Sigmoid colon (tissue), 7 donors: ENCODE data around the gene ARTN. TPM values are rescaled to one million over a fixed set of nuclear protein-coding genes. Genes with fewer than 3 reads are reported as not detected.

Experiments
- DNase-seq: peaks from one replicate; pipeline ENCODE4 v3.0.0-alpha.2; 2019
- H3K27ac ChIP-seq, 4 donors: fragments of 200-600 bp; sonication (generic); one replicate each; pipeline ENCODE4 v1.5.1; 2016 to 2019; ENCODE audit warnings: mild to moderate bottlenecking in 1 of 4
- H3K27me3 ChIP-seq, 3 donors: fragments of 200-600 bp; sonication (generic); one replicate each; pipeline ENCODE4 v1.5.1; 2019; ENCODE audit warnings: mild to moderate bottlenecking in 1 of 3
- H3K36me3 ChIP-seq, 4 donors: fragments of 200-600 bp; sonication (generic); one replicate each; pipeline ENCODE4 v1.5.1; 2016 to 2019
- H3K4me1 ChIP-seq, 4 donors: fragments of 200-600 bp; sonication (generic); one replicate each; pipeline ENCODE4 v1.5.1; 2017 to 2019
- H3K4me3 ChIP-seq, 4 donors: fragments of 200-600 bp; sonication (generic); one replicate each; pipeline ENCODE4 v1.5.1; 2017 to 2019; ENCODE audit warnings: mild to moderate bottlenecking in 2 of 4, moderate library complexity in 1 of 4
- H3K9me3 ChIP-seq, 4 donors: fragments of 200-600 bp in 3 of 4; sonication (generic) in 3 of 4; one replicate each; pipeline versions ENCODE4 v1.5.1 to v1.6.1; 2013 to 2019
- EP300 ChIP-seq, 4 donors: sonication (generic); formaldehyde crosslinking; IDR thresholded peaks; one replicate each; pipeline ENCODE4 v1.6.1; 2017; ENCODE audit warnings: antibody characterized with exemption in 4 of 4
- POLR2A ChIP-seq, 2 donors: fragments of 450-650 bp; IDR thresholded peaks; one replicate each; pipeline ENCODE4 v1.6.1; 2016; ENCODE audit warnings: antibody characterized with exemption in 2 of 2, mild to moderate bottlenecking in 2 of 2, moderate library complexity in 2 of 2
- POLR2AphosphoS5 ChIP-seq, 4 donors: sonication (generic); formaldehyde crosslinking; IDR thresholded peaks; one replicate each; pipeline ENCODE4 v1.6.1; 2017; ENCODE audit warnings: antibody characterized with exemption in 4 of 4
- WGBS, 2 donors: extraction: QIAGEN DNeasy Blood & Tissue Kit; methylation state at CpG; one replicate each; pipeline ENCODE4 v1.1.7; 2013; 5-methylcytosine and 5-hydroxymethylcytosine counted together
- intact Hi-C: fragments of 100-400 bp; cut with DNase I; formaldehyde crosslinking; loops from one replicate; pipeline ENCODE4 v1.15.1; 2023
- polyA plus RNA-seq, 3 donors: library from polyadenylated mRNA; stranded (reverse); fragments of 200-250 nt; gene quantifications; one replicate each; pipeline ENCODE4 v1.2.3, GENCODE V29; 2013
- total RNA-seq, 4 donors: library from RNA; depleted of rRNA; stranded (reverse); fragments of >200 nt; gene quantifications; one replicate each; pipeline ENCODE4 v1.1.0, GENCODE V29; 2016
- TF ChIP-seq, protein P1 (sequence below), 4 experiments: fragments of 450-650 bp in 3 of 4; fragments of 200-600 bp in 1 of 4; IDR thresholded peaks; one replicate each; pipeline ENCODE4 v1.5.1; 2016 to 2019; ENCODE audit warnings: antibody characterized with exemption in 4 of 4, mild to moderate bottlenecking in 3 of 4, moderate library complexity in 2 of 4
- donor health status: healthy with polysubstance abuse.
- donor health status: Bipolar disorder and iron deficiency.
- donor health status: healthy.

Gene ARTN
- total and polyA plus RNA-seq, 7 donors: 0.99 to 8.1 (median 2.4) TPM; not detected in 2

DNA sequence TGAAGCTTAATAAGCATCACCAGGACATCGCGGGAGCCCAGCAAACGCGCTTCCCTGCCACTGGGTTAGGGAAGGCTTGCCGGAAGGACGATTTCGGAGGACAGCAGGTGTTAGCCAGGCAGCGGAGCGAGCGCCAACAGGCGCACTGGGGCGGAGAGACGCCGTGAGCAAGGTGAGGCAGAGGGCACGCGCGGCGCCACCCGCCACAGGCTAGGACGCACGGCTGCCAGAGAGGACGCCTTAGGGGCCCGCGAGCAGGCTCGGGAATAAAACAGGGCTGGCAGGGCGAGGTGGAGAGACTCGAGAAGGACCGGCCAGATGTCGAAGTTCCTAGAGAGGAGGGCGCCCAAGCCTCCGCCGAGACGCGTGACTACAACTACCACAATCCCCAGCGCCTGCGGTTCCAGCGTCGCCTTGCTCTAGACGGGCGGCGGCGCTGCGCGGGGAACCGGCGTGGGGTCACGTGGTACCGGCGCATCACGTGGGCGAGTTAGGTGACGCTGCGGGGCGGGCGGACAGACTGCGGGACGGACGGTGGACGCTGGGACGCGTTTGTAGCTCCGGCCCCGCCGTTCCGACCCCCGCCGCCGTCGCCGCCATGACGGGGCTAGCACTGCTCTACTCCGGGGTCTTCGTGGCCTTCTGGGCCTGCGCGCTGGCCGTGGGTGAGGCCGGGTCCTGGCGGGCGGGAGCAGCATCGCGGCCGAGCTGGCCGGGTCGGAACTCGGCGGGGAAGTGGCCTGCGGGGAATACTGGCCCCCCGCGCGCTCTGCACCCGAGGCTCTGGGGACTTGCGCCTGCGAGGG is 41.0 kb downstream of the ARTN start, which contains the start of gene ATP6V0B:
ATP6V0B (plus strand) TSS at position 518 of the 806 bp plus-strand sequence; CDS start at position 599, 81 bp downstream.
- Histone ChIP-seq H3K27me3 (no peaks in the 10 kb centered on the region), H3K27ac (peak within 1 kb of the TSS; percentile 91 to 97 (median 96)), H3K36me3 (peaks cover 0 to 31% (median 18%) of the 10 kb centered on the region in 4 donors), H3K4me3 (peak within 1 kb of the TSS; percentile 82 to 94 (median 90)), H3K9me3 (no peaks in the 10 kb centered on the region), H3K4me1 (peaks cover 0 to 65% (median 45%) of the 10 kb centered on the region in 4 donors)
- TF ChIP-seq POLR2AphosphoS5 (IDR thresholded peaks at IDR 0.05): peak; percentile 95 to 99 (median 98)
- peak in 1 of 4 donors; percentile 71 for TF ChIP-seq EP300 (IDR thresholded peaks at IDR 0.05)
- TF ChIP-seq POLR2A (IDR thresholded peaks at IDR 0.05): peak; percentile 88 to 95
- TF ChIP-seq, protein P1, sequence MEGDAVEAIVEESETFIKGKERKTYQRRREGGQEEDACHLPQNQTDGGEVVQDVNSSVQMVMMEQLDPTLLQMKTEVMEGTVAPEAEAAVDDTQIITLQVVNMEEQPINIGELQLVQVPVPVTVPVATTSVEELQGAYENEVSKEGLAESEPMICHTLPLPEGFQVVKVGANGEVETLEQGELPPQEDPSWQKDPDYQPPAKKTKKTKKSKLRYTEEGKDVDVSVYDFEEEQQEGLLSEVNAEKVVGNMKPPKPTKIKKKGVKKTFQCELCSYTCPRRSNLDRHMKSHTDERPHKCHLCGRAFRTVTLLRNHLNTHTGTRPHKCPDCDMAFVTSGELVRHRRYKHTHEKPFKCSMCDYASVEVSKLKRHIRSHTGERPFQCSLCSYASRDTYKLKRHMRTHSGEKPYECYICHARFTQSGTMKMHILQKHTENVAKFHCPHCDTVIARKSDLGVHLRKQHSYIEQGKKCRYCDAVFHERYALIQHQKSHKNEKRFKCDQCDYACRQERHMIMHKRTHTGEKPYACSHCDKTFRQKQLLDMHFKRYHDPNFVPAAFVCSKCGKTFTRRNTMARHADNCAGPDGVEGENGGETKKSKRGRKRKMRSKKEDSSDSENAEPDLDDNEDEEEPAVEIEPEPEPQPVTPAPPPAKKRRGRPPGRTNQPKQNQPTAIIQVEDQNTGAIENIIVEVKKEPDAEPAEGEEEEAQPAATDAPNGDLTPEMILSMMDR (IDR thresholded peaks at IDR 0.05): peak; percentile 5 to 38 (median 32)
- intact Hi-C loops: no loop called here
- DNase-seq: peak; percentile 98
- WGBS, 2 donors: 0% methylated on average over 93 of the region's 93 CpGs

DNA sequence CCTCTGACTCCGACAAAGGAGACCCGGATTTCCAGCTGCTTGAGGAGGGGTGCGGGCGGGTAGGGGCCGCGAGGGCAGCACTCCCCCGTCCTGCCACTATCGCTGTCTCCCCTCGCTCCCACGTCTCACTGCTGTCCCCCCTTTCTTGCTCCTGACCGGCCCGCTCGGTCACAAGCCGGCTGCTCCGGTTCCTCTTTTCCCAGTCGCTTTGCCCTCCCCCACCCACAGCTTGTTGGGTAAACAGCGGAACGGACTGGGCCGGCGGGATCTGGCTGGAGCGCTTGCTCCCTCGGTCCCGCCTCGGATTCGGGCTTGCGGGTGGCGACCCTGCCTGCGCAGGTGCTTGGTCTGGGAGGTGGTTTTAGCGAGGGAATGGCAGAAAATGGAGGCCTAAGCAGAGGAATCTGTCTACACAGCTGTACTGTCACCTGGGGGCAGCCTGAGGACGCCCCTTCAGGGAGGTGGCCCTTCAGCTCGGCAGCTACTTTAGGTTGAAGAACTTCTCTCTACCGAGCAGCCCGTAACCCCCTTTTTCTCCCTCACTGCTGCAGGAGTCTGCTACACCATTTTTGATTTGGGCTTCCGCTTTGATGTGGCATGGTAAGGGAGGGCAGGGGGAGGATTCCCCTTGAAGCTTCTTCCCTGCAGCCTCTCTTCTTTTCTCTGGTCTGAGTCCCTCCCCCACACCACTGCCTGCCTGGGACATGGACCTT is 41.8 kb downstream of the ARTN start:
- WGBS, 2 donors: 1 to 2% methylated on average over 34 of the region's 34 CpGs
- Histone ChIP-seq H3K27ac (peak overlapping the region; percentile 91 to 97 (median 96)), H3K27me3 (no peaks in the 10 kb centered on the region), H3K4me1 (peaks cover 0 to 70% (median 49%) of the 10 kb centered on the region in 4 donors), H3K36me3 (peaks cover 0 to 31% (median 18%) of the 10 kb centered on the region in 4 donors), H3K4me3 (peak overlapping the region; percentile 82 to 94 (median 90)), H3K9me3 (no peaks in the 10 kb centered on the region)
- no peak for TF ChIP-seq EP300 (IDR thresholded peaks at IDR 0.05)
- DNase-seq: peak; percentile 85
- intact Hi-C loops: no loop called here

DNA sequence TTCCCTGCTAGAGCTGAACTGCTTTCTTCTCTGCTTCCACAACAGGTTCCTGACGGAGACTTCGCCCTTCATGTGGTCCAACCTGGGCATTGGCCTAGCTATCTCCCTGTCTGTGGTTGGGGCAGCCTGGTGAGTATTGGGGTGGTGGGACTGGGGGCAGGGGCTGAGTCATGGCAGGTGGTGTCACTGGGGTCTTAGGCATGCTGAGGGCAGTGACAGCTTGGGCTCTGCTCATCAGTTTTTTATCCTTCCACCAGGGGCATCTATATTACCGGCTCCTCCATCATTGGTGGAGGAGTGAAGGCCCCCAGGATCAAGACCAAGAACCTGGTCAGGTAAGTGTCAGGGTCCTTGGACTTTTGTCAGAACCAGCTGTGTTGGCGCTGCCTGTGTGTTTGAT is 42.4 kb downstream of the ARTN start:
- H3K27ac ChIP-seq: peak overlapping the region in 3 of 4 donors; percentile 91 to 96 (median 96)
- peaks cover 0 to 70% (median 49%) of the 10 kb centered on the region in 4 donors for H3K4me1 ChIP-seq
- no peak for DNase-seq

DNA sequence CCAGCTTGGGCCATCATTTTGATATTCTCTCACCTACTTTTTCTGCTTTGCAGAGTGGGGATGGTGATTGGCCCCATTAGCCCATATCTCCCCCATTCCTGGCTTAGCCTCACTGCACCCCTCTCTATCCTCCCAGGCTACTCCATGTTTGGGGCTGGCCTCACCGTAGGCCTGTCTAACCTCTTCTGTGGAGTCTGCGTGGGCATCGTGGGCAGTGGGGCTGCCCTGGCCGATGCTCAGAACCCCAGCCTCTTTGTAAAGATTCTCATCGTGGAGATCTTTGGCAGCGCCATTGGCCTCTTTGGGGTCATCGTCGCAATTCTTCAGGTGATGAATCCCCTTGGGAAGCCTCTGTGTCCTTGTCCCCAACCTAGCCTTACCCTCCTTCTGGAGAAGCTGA is 43.3 kb downstream of the ARTN start:
- no peaks in the 10 kb centered on the region for H3K27me3 ChIP-seq
- H3K27ac ChIP-seq: no peak overlapping the region
- no peak for DNase-seq
- peaks cover 0 to 31% (median 16%) of the 10 kb centered on the region in 4 donors for H3K36me3 ChIP-seq
- TF ChIP-seq POLR2AphosphoS5 (IDR thresholded peaks at IDR 0.05) (no peak), POLR2A (IDR thresholded peaks at IDR 0.05) (no peak), EP300 (IDR thresholded peaks at IDR 0.05) (no peak)
- TF ChIP-seq, protein P1 (IDR thresholded peaks at IDR 0.05): no peak
- H3K9me3 ChIP-seq: no peaks in the 10 kb centered on the region
- H3K4me3 ChIP-seq: no peak overlapping the region
- intact Hi-C loops: no loop called here
- 93 to 95% methylated on average over 8 of the region's 8 CpGs for WGBS, 2 donors
- peaks cover 0 to 63% (median 52%) of the 10 kb centered on the region in 4 donors for H3K4me1 ChIP-seq

More for the DNA sequence above, 42.4 kb downstream of the ARTN start:
- peaks cover 0 to 31% (median 18%) of the 10 kb centered on the region in 4 donors for H3K36me3 ChIP-seq
- TF ChIP-seq EP300 (IDR thresholded peaks at IDR 0.05): no peak
- TF ChIP-seq POLR2A (IDR thresholded peaks at IDR 0.05): no peak
- TF ChIP-seq, protein P1 (IDR thresholded peaks at IDR 0.05): no peak
- TF ChIP-seq POLR2AphosphoS5 (IDR thresholded peaks at IDR 0.05): no peak
- WGBS, 2 donors: 78 to 84% methylated on average over 4 of the region's 4 CpGs
- H3K27me3 ChIP-seq: no peaks in the 10 kb centered on the region
- H3K4me3 ChIP-seq: peak overlapping the region; percentile 82 to 94 (median 90)
- H3K9me3 ChIP-seq: no peaks in the 10 kb centered on the region
- intact Hi-C loops: no loop called here
